ENCODE measurements around the gene EIF3F.

EIF3F gene

GRCh38 chr11:8020244-8020597, 33.1 kb downstream of the EIF3F start:
- TF ChIP-seq EP300 (IDR thresholded peaks at IDR 0.05; ENCODE audit: borderline replicate concordance), result no peak

- TF ChIP-seq EP300 (IDR thresholded peaks at IDR 0.05; ENCODE audit: borderline replicate concordance), result no peak
- no peak for TF ChIP-seq YY1 (IDR thresholded peaks at IDR 0.05; ENCODE audit: low read depth)
- no peak for TF ChIP-seq NFIC (IDR thresholded peaks at IDR 0.05)
- no peak for TF ChIP-seq CEBPB (IDR thresholded peaks at IDR 0.05)
- TF ChIP-seq MAX (IDR thresholded peaks at IDR 0.05), result no peak
- TF ChIP-seq RAD21 (IDR thresholded peaks at IDR 0.05; ENCODE audit: low read depth), result no peak
- TF ChIP-seq USF1 (IDR thresholded peaks at IDR 0.05), result no peak
- no peak for TF ChIP-seq TCF12 (IDR thresholded peaks at IDR 0.05; ENCODE audit: low read depth)
- no peak for TF ChIP-seq FOXM1 (IDR thresholded peaks at IDR 0.05; ENCODE audit: borderline replicate concordance, low read depth)
- TF ChIP-seq TAF1 (IDR thresholded peaks at IDR 0.05; ENCODE audit: low read depth), result no peak
- no peak for TF ChIP-seq ZBTB7A (IDR thresholded peaks at IDR 0.05; ENCODE audit: low read depth)
- no peak for TF ChIP-seq CREB1 (IDR thresholded peaks at IDR 0.05; ENCODE audit: low read depth)
- no peak for TF ChIP-seq TEAD4 (IDR thresholded peaks at IDR 0.05)
- TF ChIP-seq REST (IDR thresholded peaks at IDR 0.05; ENCODE audit: low read depth), result no peak
Measured at GRCh38 chr11:8021920-8022319, 34.8 kb downstream of the EIF3F start.

GRCh38 chr11:8022876-8023275, 35.7 kb downstream of the EIF3F start:
- no peak for TF ChIP-seq TEAD4 (IDR thresholded peaks at IDR 0.05)
- TF ChIP-seq CEBPB (IDR thresholded peaks at IDR 0.05), result no peak
- no peak for TF ChIP-seq FOXM1 (IDR thresholded peaks at IDR 0.05; ENCODE audit: borderline replicate concordance, low read depth)
- no peak for TF ChIP-seq EP300 (IDR thresholded peaks at IDR 0.05; ENCODE audit: borderline replicate concordance)
- no peak for TF ChIP-seq TAF1 (IDR thresholded peaks at IDR 0.05; ENCODE audit: low read depth)
- TF ChIP-seq MAX (IDR thresholded peaks at IDR 0.05), result no peak
- no peak for TF ChIP-seq EGR1 (IDR thresholded peaks at IDR 0.05)
- no peak for TF ChIP-seq YY1 (IDR thresholded peaks at IDR 0.05; ENCODE audit: low read depth)
- TF ChIP-seq TCF12 (IDR thresholded peaks at IDR 0.05; ENCODE audit: low read depth), result no peak
- TF ChIP-seq NFIC (IDR thresholded peaks at IDR 0.05), result no peak
- TF ChIP-seq RAD21 (IDR thresholded peaks at IDR 0.05; ENCODE audit: low read depth), result no peak
- TF ChIP-seq CREB1 (IDR thresholded peaks at IDR 0.05; ENCODE audit: low read depth), result no peak
- no peak for TF ChIP-seq USF1 (IDR thresholded peaks at IDR 0.05)

- no peak for TF ChIP-seq CEBPB (IDR thresholded peaks at IDR 0.05)
Measured at GRCh38 chr11:8023831-8024555, 36.9 kb downstream of the EIF3F start.

- TF ChIP-seq MAX (IDR thresholded peaks at IDR 0.05) (no peak), ZBTB7A (IDR thresholded peaks at IDR 0.05; ENCODE audit: low read depth) (no peak)
Measured at GRCh38 chr11:8025123-8025522, 38.0 kb downstream of the EIF3F start.

GRCh38 chr11:8025816-8026215, 38.7 kb downstream of the EIF3F start:
- TF ChIP-seq CEBPB (IDR thresholded peaks at IDR 0.05) (no peak), EGR1 (IDR thresholded peaks at IDR 0.05) (no peak), REST (IDR thresholded peaks at IDR 0.05; ENCODE audit: low read depth) (no peak), USF1 (IDR thresholded peaks at IDR 0.05) (no peak), RAD21 (IDR thresholded peaks at IDR 0.05; ENCODE audit: low read depth) (no peak), FOXM1 (IDR thresholded peaks at IDR 0.05; ENCODE audit: borderline replicate concordance, low read depth) (no peak), YY1 (IDR thresholded peaks at IDR 0.05; ENCODE audit: low read depth) (no peak), TCF12 (IDR thresholded peaks at IDR 0.05; ENCODE audit: low read depth) (no peak), NFIC (IDR thresholded peaks at IDR 0.05) (no peak), CREB1 (IDR thresholded peaks at IDR 0.05; ENCODE audit: low read depth) (no peak), EP300 (IDR thresholded peaks at IDR 0.05; ENCODE audit: borderline replicate concordance) (no peak), ZBTB7A (IDR thresholded peaks at IDR 0.05; ENCODE audit: low read depth) (no peak), MAX (IDR thresholded peaks at IDR 0.05) (no peak), TAF1 (IDR thresholded peaks at IDR 0.05; ENCODE audit: low read depth) (no peak), TEAD4 (IDR thresholded peaks at IDR 0.05) (no peak)
